WTC11 (cell line): ENCODE data around the gene NANOS1. TPM values are rescaled to one million over a fixed set of nuclear protein-coding genes. Genes with fewer than 3 reads are reported as not detected.

Experiments
- ATAC-seq: fragments of 200-7000 bp; cut with Tn5 transposase; 2 replicates; pipeline ENCODE4 v1.10.0; 2021; ENCODE audit warnings: mild to moderate bottlenecking, moderate library complexity
- CTCF ChIA-PET: fragments of 300-600 bp; sonication (Branson Sonifier 250); formaldehyde crosslinking; loops from one replicate; lab custom pipeline; 2021; ENCODE audit warnings: antibody characterized with exemption; lab: Charles Lee
- POLR2A ChIA-PET: fragments of 350-600 bp; sonication (Branson Sonifier 250); formaldehyde crosslinking; loops from one replicate; lab custom pipeline; 2021; ENCODE audit warnings: antibody characterized with exemption; lab: Charles Lee
- DNase-seq: peaks from one replicate; pipeline ENCODE4 v3.0.0; 2021; ENCODE audit warnings: low spot score
- H3K27ac Mint-ChIP-seq: 2 replicates; pipeline ENCODE4 v1.8.0; 2021; ENCODE audit warnings: mixed read lengths
- H3K27me3 Mint-ChIP-seq: 2 replicates; pipeline ENCODE4 v1.8.0; 2021; ENCODE audit warnings: low read depth, mild to moderate bottlenecking, moderate library complexity, mixed read lengths
- H3K36me3 Mint-ChIP-seq: 2 replicates; pipeline ENCODE4 v1.8.0; 2021; ENCODE audit warnings: mixed read lengths
- H3K4me1 Mint-ChIP-seq: 2 replicates; pipeline ENCODE4 v1.8.0; 2022; ENCODE audit warnings: mixed read lengths
- H3K4me3 Mint-ChIP-seq: 2 replicates; pipeline ENCODE4 v1.8.0; 2021; ENCODE audit warnings: mild to moderate bottlenecking, moderate library complexity, mixed read lengths
- H3K9me3 Mint-ChIP-seq: 2 replicates; pipeline ENCODE4 v1.8.0; 2021; ENCODE audit warnings: mixed read lengths
- CREB1 ChIP-seq: sonication (generic); formaldehyde crosslinking; IDR thresholded peaks from 2 replicates; pipeline ENCODE4 v1.8.0; 2023; ENCODE audit warnings: mild to moderate bottlenecking, missing genetic modification reagents
- CTCF ChIP-seq: fragments of 200-600 bp; IDR thresholded peaks from 2 replicates; pipeline ENCODE4 v1.8.0; 2022; ENCODE audit warnings: antibody characterized with exemption
- ELF4 ChIP-seq: sonication (generic); formaldehyde crosslinking; IDR thresholded peaks from 2 replicates; pipeline ENCODE4 v1.8.1; 2022; ENCODE audit warnings: low read depth, mild to moderate bottlenecking, moderate library complexity, missing genetic modification reagents
- EMX1 ChIP-seq: fragments of 250-450 bp; sonication (Bioruptor Pico); IDR thresholded peaks from 2 replicates; pipeline ENCODE4 v1.8.0; 2021; ENCODE audit warnings: mild to moderate bottlenecking
- ERG ChIP-seq: fragments of 250-450 bp; sonication (Bioruptor Pico); IDR thresholded peaks from 2 replicates; pipeline ENCODE4 v1.8.0; 2021; ENCODE audit warnings: mild to moderate bottlenecking
- FOXP1 ChIP-seq: sonication (generic); formaldehyde crosslinking; IDR thresholded peaks from 2 replicates; pipeline ENCODE4 v1.8.0; 2022; ENCODE audit warnings: missing genetic modification reagents, mild to moderate bottlenecking, moderate library complexity, borderline replicate concordance
- JAZF1 ChIP-seq: fragments of 250-450 bp; sonication (Bioruptor Pico); IDR thresholded peaks from 2 replicates; pipeline ENCODE4 v1.9.0; 2021; ENCODE audit warnings: moderate library complexity, mild to moderate bottlenecking, inconsistent platforms
- MLX ChIP-seq: sonication (generic); formaldehyde crosslinking; IDR thresholded peaks from 2 replicates; pipeline ENCODE4 v1.8.1; 2023; ENCODE audit warnings: mild to moderate bottlenecking, missing genetic modification reagents, moderate library complexity
- NFYB ChIP-seq: sonication (generic); formaldehyde crosslinking; conservative IDR thresholded peaks from 2 replicates; pipeline ENCODE4 v1.8.0; 2022; ENCODE audit warnings: low read depth, missing genetic modification reagents
- RELA ChIP-seq: sonication (generic); formaldehyde crosslinking; IDR thresholded peaks from 2 replicates; pipeline ENCODE4 v1.8.1; 2022; ENCODE audit warnings: missing genetic modification reagents, mild to moderate bottlenecking, borderline replicate concordance
- SMAD3 ChIP-seq: sonication (generic); formaldehyde crosslinking; IDR thresholded peaks from 2 replicates; pipeline ENCODE4 v1.8.0; 2022; ENCODE audit warnings: missing genetic modification reagents, mild to moderate bottlenecking, borderline replicate concordance
- SP1 ChIP-seq: sonication (generic); formaldehyde crosslinking; conservative IDR thresholded peaks from 2 replicates; pipeline ENCODE4 v1.8.1; 2022; ENCODE audit warnings: missing genetic modification reagents
- ZNF121 ChIP-seq: sonication (generic); formaldehyde crosslinking; IDR thresholded peaks from 2 replicates; pipeline ENCODE4 v1.8.0; 2023; ENCODE audit warnings: missing genetic modification reagents
- ZNF396 ChIP-seq: fragments of 250-450 bp; sonication (Bioruptor Pico); IDR thresholded peaks from 2 replicates; pipeline ENCODE4 v1.8.0; 2021; ENCODE audit warnings: mild to moderate bottlenecking, moderate library complexity, borderline replicate concordance
- total RNA-seq: library from RNA; stranded (reverse); gene quantifications from 3 replicates; pipeline ENCODE4 v1.2.3, GENCODE V29; 2021
- TF ChIP-seq, protein P1 (sequence below): sonication (generic); formaldehyde crosslinking; IDR thresholded peaks from 2 replicates; pipeline ENCODE4 v1.8.1; 2023; ENCODE audit warnings: mild to moderate bottlenecking, missing genetic modification reagents, borderline replicate concordance
- TF ChIP-seq, protein P2 (sequence below): fragments of 250-450 bp; sonication (Bioruptor Pico); IDR thresholded peaks from 2 replicates; pipeline ENCODE4 v2.1.2; 2022; ENCODE audit warnings: mild to moderate bottlenecking, moderate library complexity

NANOS1 gene
- total RNA-seq, 1 experiment from 2014 or later = 2.9 TPM

DNA sequence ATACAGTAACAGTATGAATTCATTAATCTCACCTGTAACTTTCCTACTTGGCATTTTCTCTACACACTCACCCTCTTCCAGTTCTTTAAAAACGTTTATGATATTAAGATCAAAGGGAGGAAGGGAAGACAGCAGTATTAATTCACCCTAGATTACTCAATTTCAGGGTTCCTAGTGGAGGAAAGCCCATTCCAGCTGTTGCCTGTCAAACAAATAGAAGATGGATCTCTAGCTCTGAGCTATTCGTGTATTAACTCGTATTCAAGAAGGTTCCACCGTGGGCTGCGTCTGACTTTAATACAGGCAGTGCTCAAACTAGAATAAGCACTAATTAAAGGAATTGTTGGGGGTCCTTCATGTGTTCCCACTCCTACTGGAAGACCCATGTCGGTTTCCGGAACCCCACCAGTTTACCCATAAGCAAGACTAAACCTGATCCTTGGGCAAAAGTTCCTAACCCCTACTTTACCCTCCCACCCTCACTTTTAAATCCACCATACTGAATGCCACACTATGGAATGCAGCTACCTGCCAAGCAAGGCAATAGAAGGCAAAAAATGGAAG is 2.1 kb downstream of the NANOS1 start:
- POLR2A ChIA-PET = no interaction called here
- DNase-seq (no peak), ATAC-seq (no peak)
- H3K9me3 Mint-ChIP-seq = no peaks in the 10 kb centered on the region
- H3K36me3 Mint-ChIP-seq = peaks cover 21% of the 10 kb centered on the region
- H3K27me3 Mint-ChIP-seq = peaks cover 6% of the 10 kb centered on the region
- H3K4me3 Mint-ChIP-seq = peak overlapping the region; percentile 68
- CTCF ChIA-PET = interaction anchor here (0.6 to 1.3 kb wide), 3 partner anchors 10 to 111 kb away, joined by 3 to 5 read pairs (median 3); no protein-coding TSS in a partner anchor
- peak overlapping the region; percentile 80; the same call in 1 of the 2 replicates for H3K27ac Mint-ChIP-seq
- TF ChIP-seq SP1 (no peak), EMX1 (CRISPR knock-in tag) (0 out of 2 replicates have a peak, but pooled peaks have one; percentile 20)
- TF ChIP-seq, all 79 proteins: peak for 1
- peaks cover 23% of the 10 kb centered on the region for H3K4me1 Mint-ChIP-seq

DNA sequence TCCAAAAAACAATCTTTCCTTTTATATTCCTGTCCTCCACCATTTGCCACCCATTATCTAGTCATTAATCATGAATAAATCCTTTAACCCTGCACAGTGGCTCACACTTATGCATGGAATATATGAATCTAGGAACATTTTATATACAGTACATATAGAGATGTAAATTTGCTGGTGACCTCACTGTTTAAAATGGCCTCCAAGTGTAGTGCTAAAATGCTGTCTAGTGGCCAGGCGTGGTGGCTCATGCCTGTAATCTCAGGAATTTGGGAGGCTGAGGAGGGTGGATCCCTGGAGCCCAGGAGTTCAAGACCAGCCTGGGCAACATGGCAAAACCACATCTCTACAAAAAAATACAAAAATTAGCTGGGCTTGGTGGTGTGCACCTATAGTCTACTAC is 9.6 kb downstream of the NANOS1 start:
- H3K27ac Mint-ChIP-seq = 0 out of 2 replicates have a peak overlapping the region, but pooled peaks have one; percentile 14
- no peak overlapping the region for H3K4me3 Mint-ChIP-seq

DNA sequence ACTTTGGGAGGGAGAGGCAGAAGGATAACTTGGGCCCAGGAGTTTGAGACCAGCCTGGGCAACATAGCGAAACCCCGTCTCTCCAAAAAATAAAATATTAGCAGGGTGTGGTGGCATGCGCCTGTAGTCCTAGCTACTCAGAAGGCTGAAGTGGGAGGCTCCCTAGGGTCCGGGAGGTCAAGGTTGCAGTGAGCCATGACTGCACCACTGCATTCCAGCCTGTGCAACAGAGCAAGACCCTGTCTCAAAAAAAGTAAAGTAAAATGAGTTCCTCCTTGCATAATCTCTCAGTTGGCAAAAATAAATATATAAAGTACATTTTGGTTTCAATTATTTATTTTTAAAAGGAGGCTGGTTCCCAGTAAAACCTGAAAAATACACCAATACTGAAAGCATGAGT is 11.8 kb downstream of the NANOS1 start:
- Mint-ChIP-seq H3K27me3 (no peaks in the 10 kb centered on the region), H3K9me3 (no peaks in the 10 kb centered on the region), H3K27ac (no peak overlapping the region), H3K36me3 (peaks cover 91% of the 10 kb centered on the region), H3K4me1 (no peaks in the 10 kb centered on the region), H3K4me3 (no peak overlapping the region)
- DNase-seq (no peak), ATAC-seq (no peak)
- CTCF ChIA-PET = no interaction called here
- POLR2A ChIA-PET = interaction anchor here (0.7 kb wide), 1 partner anchor 29 kb away, joined by 6 read pairs; no protein-coding TSS in a partner anchor
- TF ChIP-seq MLX (CRISPR knock-in tag) = no peak
- TF ChIP-seq RELA (CRISPR knock-in tag) = no peak
- no peak for TF ChIP-seq ERG
- TF ChIP-seq, protein P1, sequence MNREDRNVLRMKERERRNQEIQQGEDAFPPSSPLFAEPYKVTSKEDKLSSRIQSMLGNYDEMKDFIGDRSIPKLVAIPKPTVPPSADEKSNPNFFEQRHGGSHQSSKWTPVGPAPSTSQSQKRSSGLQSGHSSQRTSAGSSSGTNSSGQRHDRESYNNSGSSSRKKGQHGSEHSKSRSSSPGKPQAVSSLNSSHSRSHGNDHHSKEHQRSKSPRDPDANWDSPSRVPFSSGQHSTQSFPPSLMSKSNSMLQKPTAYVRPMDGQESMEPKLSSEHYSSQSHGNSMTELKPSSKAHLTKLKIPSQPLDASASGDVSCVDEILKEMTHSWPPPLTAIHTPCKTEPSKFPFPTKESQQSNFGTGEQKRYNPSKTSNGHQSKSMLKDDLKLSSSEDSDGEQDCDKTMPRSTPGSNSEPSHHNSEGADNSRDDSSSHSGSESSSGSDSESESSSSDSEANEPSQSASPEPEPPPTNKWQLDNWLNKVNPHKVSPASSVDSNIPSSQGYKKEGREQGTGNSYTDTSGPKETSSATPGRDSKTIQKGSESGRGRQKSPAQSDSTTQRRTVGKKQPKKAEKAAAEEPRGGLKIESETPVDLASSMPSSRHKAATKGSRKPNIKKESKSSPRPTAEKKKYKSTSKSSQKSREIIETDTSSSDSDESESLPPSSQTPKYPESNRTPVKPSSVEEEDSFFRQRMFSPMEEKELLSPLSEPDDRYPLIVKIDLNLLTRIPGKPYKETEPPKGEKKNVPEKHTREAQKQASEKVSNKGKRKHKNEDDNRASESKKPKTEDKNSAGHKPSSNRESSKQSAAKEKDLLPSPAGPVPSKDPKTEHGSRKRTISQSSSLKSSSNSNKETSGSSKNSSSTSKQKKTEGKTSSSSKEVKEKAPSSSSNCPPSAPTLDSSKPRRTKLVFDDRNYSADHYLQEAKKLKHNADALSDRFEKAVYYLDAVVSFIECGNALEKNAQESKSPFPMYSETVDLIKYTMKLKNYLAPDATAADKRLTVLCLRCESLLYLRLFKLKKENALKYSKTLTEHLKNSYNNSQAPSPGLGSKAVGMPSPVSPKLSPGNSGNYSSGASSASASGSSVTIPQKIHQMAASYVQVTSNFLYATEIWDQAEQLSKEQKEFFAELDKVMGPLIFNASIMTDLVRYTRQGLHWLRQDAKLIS (CRISPR knock-in tag) = no peak
- TF ChIP-seq FOXP1 (CRISPR knock-in tag) = no peak
- TF ChIP-seq CREB1 (CRISPR knock-in tag) = no peak
- TF ChIP-seq, protein P2, sequence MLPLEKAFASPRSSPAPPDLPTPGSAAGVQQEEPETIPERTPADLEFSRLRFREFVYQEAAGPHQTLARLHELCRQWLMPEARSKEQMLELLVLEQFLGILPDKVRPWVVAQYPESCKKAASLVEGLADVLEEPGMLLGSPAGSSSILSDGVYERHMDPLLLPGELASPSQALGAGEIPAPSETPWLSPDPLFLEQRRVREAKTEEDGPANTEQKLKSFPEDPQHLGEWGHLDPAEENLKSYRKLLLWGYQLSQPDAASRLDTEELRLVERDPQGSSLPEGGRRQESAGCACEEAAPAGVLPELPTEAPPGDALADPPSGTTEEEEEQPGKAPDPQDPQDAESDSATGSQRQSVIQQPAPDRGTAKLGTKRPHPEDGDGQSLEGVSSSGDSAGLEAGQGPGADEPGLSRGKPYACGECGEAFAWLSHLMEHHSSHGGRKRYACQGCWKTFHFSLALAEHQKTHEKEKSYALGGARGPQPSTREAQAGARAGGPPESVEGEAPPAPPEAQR (CRISPR knock-in tag) = no peak

More for the DNA sequence above, 9.6 kb downstream of the NANOS1 start:
- ChIA-PET CTCF (interaction anchor here (0.5 kb wide), 1 partner anchor 99 kb away, joined by 3 read pairs; no protein-coding TSS in a partner anchor), POLR2A (no interaction called here)
- no peaks in the 10 kb centered on the region for H3K9me3 Mint-ChIP-seq
- H3K36me3 Mint-ChIP-seq = peaks cover 85% of the 10 kb centered on the region
- peaks cover 3% of the 10 kb centered on the region for H3K4me1 Mint-ChIP-seq
- ATAC-seq = no peak
- no peak for DNase-seq
- no peak for TF ChIP-seq SMAD3 (CRISPR knock-in tag)
- TF ChIP-seq MLX (CRISPR knock-in tag) = no peak
- TF ChIP-seq NFYB (CRISPR knock-in tag) = no peak
- no peak for TF ChIP-seq ELF4 (CRISPR knock-in tag)
- TF ChIP-seq ZNF121 (CRISPR knock-in tag) = no peak
- TF ChIP-seq ERG = no peak
- TF ChIP-seq JAZF1 (CRISPR knock-in tag) = no peak
- TF ChIP-seq ZNF396 = no peak
- TF ChIP-seq CTCF = no peak
- no peaks in the 10 kb centered on the region for H3K27me3 Mint-ChIP-seq
